ENCODE measurements around the gene PARM1.
A peak's percentile ranks its signal among the peaks of the same experiment; 100 is the strongest.

Gene PARM1

DNA sequence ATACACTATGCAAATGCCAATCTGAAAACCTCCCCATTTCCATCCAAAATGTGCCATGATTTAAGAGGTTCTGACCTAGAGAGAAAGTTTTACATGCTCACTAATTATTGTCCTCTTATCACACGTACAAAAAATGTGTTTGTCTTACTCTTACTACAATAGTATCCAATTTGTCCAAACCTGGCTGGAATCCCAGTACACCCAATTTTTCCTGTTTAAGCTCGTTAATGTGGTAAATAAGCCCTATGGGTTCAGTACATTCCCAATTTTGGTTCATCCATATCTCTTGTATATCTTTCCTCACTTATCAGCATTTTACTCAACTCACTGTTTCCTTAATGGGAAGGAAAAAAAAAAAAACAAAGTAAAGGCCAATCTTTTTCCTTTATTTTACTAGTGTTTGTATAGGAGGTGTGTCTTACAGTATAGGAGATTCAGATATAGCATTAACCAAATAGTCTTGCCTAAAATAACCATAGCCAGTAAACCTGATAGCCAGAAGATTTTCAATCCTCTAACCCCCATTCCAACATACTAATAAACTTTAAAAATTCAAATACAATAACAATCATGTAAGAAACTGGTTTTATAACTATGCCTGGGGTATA lies 109.8 kb downstream of the PARM1 start:
- Histone ChIP-seq H3K4me1 (peaks cover 0 to 24% (median 11%) of the 10 kb centered on the region in 10 experiments; a peak in 11 of 20 replicates), H4K20me1 (no peaks in the 10 kb centered on the region), H3K4me3 (no peak overlapping the region), H3K4me2 (no peak overlapping the region), H3K27me3 (no peaks in the 10 kb centered on the region), H3K27ac (no peak overlapping the region), H3K9ac (no peak overlapping the region), H3K9me3 (replicated peaks in 1 of 11) (peaks cover 0 to 6% (median 0%) of the 10 kb centered on the region in 11 experiments; a peak in 1 of 22 replicates), H3K36me3 (no peaks in the 10 kb centered on the region)
- TF ChIP-seq Cebpa-rat (IDR thresholded peaks at IDR 0.05) = no peak

DNA sequence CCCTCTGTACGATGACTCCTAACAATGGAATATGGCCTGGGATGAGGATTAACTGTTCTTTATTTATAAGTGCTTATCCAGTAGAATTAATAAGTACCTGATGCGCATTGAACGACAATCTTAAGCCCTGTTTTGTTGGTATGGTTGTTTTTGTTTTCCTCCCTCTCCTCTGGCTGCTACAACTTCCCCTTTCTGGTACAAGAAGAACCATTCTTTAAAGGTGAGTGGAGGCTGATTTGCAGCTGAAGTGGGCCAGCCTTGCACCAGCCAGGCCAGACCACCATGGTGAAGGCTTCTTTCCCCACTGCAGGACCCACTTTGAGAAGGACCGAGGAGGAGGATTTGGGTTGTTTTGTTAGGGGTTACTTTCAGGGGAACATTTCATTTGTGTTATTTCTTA lies 113.3 kb downstream of the PARM1 start:
- Histone ChIP-seq H3K36me3 (no peaks in the 10 kb centered on the region), H3K9ac (no peak overlapping the region), H3K4me1 (peaks cover 0 to 17% (median 4%) of the 10 kb centered on the region in 10 experiments; a peak in 11 of 20 replicates), H3K27ac (no peak overlapping the region), H3K4me3 (no peak overlapping the region), H4K20me1 (no peaks in the 10 kb centered on the region), H3K27me3 (no peaks in the 10 kb centered on the region), H3K9me3 (replicated peaks in 1 of 11) (peaks cover 0 to 6% (median 0%) of the 10 kb centered on the region in 11 experiments; a peak in 1 of 22 replicates), H3K4me2 (0 out of 22 replicates have a peak overlapping the region, but pooled peaks of 1 of the 11 experiments have one; percentile 22)
- TF ChIP-seq Cebpa-rat (IDR thresholded peaks at IDR 0.05) = no peak

DNA sequence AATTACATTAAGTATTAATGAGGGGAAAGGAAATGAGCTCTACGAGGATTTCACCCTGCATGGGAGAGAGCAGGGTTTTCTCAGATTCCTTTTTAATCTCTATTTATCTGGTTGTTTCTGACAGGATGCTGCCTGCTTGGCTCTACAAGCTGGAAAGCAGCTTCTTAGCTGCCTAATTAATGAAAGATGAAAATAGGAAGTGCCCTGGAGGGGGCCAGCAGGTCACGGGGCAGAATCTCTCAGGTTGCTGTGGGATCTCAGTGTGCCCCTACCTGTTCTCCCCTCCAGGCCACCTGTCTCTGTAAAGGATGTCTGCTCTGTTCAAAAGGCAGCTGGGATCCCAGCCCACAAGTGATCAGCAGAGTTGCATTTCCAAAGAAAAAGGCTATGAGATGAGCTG lies 113.7 kb downstream of the PARM1 start:
- Histone ChIP-seq H3K4me3 (no peak overlapping the region), H3K4me2 (peak overlapping the region in 1 of 11 experiments; percentile 22; a peak in 1 of 22 replicates), H3K27ac (no peak overlapping the region), H3K36me3 (no peaks in the 10 kb centered on the region), H3K9ac (no peak overlapping the region), H3K9me3 (replicated peaks in 1 of 11) (peaks cover 0 to 6% (median 0%) of the 10 kb centered on the region in 11 experiments; a peak in 1 of 22 replicates), H3K4me1 (peaks cover 0 to 13% (median under 1%) of the 10 kb centered on the region in 10 experiments; a peak in 7 of 20 replicates), H3K27me3 (no peaks in the 10 kb centered on the region), H4K20me1 (no peaks in the 10 kb centered on the region)
- no peak for TF ChIP-seq Cebpa-rat (IDR thresholded peaks at IDR 0.05)

DNA sequence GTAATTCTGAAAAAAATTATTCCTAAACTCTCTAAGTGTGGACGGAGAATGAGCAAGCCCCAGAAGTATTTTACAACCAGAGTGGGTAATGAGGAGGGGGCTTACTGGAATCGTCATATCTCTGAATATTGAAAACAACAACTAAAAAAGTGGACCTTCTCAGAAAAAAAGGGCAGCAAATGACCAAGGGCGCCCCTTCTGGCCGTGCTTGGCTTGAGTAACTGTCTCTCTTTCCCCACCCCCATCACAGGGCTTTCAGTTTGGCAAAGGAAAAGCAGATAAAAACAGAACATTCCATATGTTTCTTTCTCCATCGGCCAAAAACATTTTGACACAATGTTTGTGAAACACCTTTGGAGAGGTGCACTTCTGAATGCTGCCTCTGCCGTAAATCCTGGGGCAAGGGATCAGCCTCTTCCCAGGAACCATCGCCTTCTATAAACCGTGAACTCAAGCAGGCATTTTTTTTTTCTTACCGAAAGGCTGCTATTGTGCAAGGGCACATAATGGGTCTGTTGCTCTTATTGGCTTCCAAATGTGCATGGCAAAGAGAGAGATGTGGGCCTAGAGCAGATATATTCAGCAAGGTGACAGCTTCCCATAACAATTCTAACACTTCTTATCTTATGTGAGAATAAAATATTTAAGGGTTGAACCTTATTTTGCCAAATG lies 115.4 kb downstream of the PARM1 start:
- H3K4me1 ChIP-seq = peaks cover 0 to 11% (median 0%) of the 10 kb centered on the region in 10 experiments; a peak in 3 of 20 replicates
- H3K36me3 ChIP-seq = no peaks in the 10 kb centered on the region
- peaks cover 0 to 6% (median 0%) of the 10 kb centered on the region in 11 experiments; a peak in 1 of 22 replicates for H3K9me3 ChIP-seq (replicated peaks in 1 of 11)
- no peak overlapping the region for H3K4me3 ChIP-seq
- no peaks in the 10 kb centered on the region for H3K27me3 ChIP-seq
- H3K4me2 ChIP-seq = no peak overlapping the region
- no peaks in the 10 kb centered on the region for H4K20me1 ChIP-seq
- TF ChIP-seq Cebpa-rat (IDR thresholded peaks at IDR 0.05) = no peak
- H3K27ac ChIP-seq = no peak overlapping the region
- H3K9ac ChIP-seq = no peak overlapping the region

DNA sequence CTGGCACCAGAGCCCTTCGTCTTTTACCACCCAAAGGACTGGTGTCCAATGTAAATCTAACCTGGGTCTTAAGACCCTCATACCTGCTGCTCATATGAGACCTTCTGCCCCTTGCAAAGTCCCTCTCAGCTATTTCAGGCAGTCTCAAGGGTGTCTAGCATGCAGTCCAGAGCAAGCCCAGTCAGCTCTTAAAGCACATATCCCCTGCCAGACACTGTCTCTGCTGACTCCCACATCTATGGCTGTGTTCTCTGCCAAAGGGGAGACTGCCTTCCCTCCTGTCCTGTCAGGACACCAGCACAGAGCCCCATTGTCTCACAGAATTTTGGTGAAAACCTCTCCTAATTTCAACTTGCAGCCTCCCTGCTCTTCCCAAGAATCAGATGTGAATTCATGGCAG lies 118.5 kb downstream of the PARM1 start:
- no peaks in the 10 kb centered on the region for H4K20me1 ChIP-seq
- no peak overlapping the region for H3K4me2 ChIP-seq
- no peak overlapping the region for H3K9ac ChIP-seq
- peaks cover 0 to 6% (median 0%) of the 10 kb centered on the region in 10 experiments; a peak in 3 of 20 replicates for H3K4me1 ChIP-seq
- H3K36me3 ChIP-seq = no peaks in the 10 kb centered on the region
- H3K9me3 ChIP-seq (replicated peaks in 1 of 11) = no peaks in the 10 kb centered on the region
- H3K27ac ChIP-seq = no peak overlapping the region
- no peaks in the 10 kb centered on the region for H3K27me3 ChIP-seq
- no peak overlapping the region for H3K4me3 ChIP-seq
- TF ChIP-seq Cebpa-rat (IDR thresholded peaks at IDR 0.05) = no peak

DNA sequence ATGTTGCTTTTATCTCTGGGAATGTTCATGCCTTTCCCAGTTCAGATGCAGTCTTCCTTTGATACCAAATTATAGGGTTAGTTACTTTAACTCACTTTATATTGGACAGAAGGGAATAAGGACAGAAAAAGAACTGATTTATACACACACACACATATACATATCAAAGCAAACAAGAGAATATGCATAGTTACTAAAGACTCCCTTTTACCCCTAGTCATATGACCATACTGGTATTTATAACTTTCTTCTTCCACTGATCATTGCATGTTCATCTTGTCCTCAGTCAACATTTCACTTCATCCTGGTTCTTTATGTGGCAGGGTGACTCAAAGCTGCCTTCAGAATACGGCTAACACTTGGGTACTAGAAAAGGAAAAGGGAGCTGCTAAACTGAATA lies 120.4 kb downstream of the PARM1 start:
- Histone ChIP-seq H3K27me3 (no peaks in the 10 kb centered on the region), H3K9ac (no peak overlapping the region), H3K9me3 (replicated peaks in 1 of 11) (no peaks in the 10 kb centered on the region), H3K36me3 (no peaks in the 10 kb centered on the region), H3K4me2 (no peak overlapping the region), H4K20me1 (no peaks in the 10 kb centered on the region), H3K4me3 (no peak overlapping the region), H3K4me1 (no peaks in the 10 kb centered on the region), H3K27ac (no peak overlapping the region)
- TF ChIP-seq Cebpa-rat (IDR thresholded peaks at IDR 0.05) = no peak

DNA sequence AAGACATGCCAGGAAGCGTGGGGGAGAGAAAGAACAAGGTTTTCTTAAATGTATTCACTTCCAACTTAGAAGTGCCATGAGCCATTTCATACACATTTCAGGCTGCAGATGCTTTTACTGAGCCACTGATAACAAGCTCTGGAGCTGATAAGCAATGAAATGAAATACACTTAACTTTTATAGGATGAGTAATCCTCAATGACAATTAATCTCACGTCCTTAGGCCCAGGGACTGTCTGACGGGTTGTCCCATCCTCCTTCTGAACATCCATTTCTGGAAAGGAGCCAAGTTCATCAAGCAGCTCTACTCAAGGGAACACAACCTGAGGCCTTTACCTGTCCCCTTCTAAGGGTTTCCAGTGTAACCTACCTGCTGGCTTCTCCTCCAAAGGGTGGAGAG lies 121.2 kb downstream of the PARM1 start:
- Histone ChIP-seq H3K4me2 (no peak overlapping the region), H3K27ac (no peak overlapping the region), H3K4me3 (no peak overlapping the region), H3K9me3 (replicated peaks in 1 of 11) (no peaks in the 10 kb centered on the region), H3K9ac (no peak overlapping the region), H3K27me3 (no peaks in the 10 kb centered on the region), H3K36me3 (no peaks in the 10 kb centered on the region), H3K4me1 (no peaks in the 10 kb centered on the region), H4K20me1 (no peaks in the 10 kb centered on the region)
- no peak for TF ChIP-seq Cebpa-rat (IDR thresholded peaks at IDR 0.05)

DNA sequence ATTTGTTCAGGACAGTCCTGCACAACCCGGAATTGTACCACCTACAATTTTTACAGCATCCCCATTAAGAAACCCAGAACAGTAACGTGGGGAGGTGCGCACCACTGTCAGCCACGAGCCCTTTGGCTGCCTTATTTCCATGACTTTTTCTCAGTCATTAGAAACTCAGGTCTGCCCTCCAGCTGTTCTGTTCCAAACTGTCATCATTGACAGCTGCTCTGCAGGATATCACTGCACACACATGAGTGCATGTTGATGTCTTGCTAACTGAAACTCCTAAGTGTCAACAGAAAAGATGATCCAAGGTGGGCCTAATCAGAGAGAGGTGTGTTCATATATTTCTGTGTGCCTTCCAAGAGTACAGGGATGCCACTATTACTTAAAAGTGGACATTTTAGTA lies 123.4 kb downstream of the PARM1 start:
- Histone ChIP-seq H3K4me2 (no peak overlapping the region), H3K9me3 (replicated peaks in 1 of 11) (no peaks in the 10 kb centered on the region), H3K4me1 (no peaks in the 10 kb centered on the region), H3K4me3 (no peak overlapping the region), H3K27me3 (no peaks in the 10 kb centered on the region), H3K36me3 (no peaks in the 10 kb centered on the region), H3K27ac (no peak overlapping the region), H4K20me1 (no peaks in the 10 kb centered on the region), H3K9ac (no peak overlapping the region)
- TF ChIP-seq Cebpa-rat (IDR thresholded peaks at IDR 0.05) = no peak

DNA sequence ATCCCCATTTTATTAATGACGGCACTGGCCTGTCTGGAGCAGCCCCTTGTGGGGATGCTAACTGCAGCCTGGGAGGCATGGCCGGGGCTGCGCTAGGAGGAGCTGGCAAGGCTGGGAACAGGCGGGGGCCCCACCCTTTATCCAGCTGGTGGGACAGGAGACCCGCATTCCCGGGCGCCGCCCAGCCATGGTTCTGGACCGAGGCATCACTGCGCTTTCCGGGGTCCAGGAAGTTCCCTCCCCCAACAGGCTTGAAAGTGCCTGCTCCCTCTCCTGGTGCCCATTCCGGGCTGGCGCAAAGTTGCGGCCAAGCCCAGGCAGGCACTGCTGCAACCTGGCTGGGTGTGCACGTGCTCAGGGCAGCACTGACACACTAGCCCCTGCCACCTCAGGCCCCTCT lies 124.5 kb downstream of the PARM1 start:
- no peaks in the 10 kb centered on the region for H3K9me3 ChIP-seq (replicated peaks in 1 of 11)
- H3K4me1 ChIP-seq = no peaks in the 10 kb centered on the region
- H3K27ac ChIP-seq = no peak overlapping the region
- H3K9ac ChIP-seq = no peak overlapping the region
- H3K27me3 ChIP-seq = no peaks in the 10 kb centered on the region
- H4K20me1 ChIP-seq = no peaks in the 10 kb centered on the region
- H3K4me2 ChIP-seq = no peak overlapping the region
- no peaks in the 10 kb centered on the region for H3K36me3 ChIP-seq
- TF ChIP-seq Cebpa-rat (IDR thresholded peaks at IDR 0.05) = no peak
- no peak overlapping the region for H3K4me3 ChIP-seq

DNA sequence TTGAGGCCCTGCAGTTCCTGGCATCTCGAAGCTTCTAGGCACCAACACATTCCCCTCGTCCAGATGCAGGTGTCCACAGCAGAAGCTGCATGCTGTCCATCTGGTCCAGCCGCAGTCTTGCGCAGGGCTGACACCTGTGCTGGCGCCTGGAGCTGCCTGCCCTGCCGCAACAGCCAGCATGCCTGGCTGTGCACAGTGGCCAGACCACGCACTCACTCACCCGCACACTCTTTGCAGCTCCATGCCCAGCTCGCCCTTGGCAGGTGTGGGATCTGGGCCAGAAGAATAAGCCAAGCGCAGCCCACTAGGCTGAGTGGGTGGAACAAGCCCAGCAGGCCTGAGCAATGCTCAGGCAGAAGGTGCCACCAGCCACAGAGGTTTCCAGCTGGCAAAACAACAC lies 125.6 kb downstream of the PARM1 start:
- Histone ChIP-seq H3K36me3 (no peaks in the 10 kb centered on the region), H3K27me3 (no peaks in the 10 kb centered on the region), H3K4me2 (no peak overlapping the region), H3K27ac (no peak overlapping the region), H3K9ac (no peak overlapping the region), H3K4me1 (no peaks in the 10 kb centered on the region), H3K4me3 (no peak overlapping the region), H3K9me3 (replicated peaks in 1 of 11) (no peaks in the 10 kb centered on the region), H4K20me1 (no peaks in the 10 kb centered on the region)
- no peak for TF ChIP-seq Cebpa-rat (IDR thresholded peaks at IDR 0.05)

Data from BLaER1 treated with 17β-estradiol and CSF1 and Interleukin-3, amounts not matched to agents 10 nM and 100 nM (cell line).